Spinal cord (tissue), 10 donors: ENCODE results near the gene MAPKAPK5. TPM values are rescaled to one million over a fixed set of nuclear protein-coding genes. Genes with fewer than 3 reads are reported as not detected.
"Not testable (repeated sequence)": the region's sequence is repeated elsewhere in the genome, so short reads cannot be mapped to it uniquely, and the experiment has no call there.

Experiments used
- DNase-seq, 6 donors: peaks; one replicate each; pipeline versions ENCODE4 v3.0.0 to v3.0.0-alpha.2; 2013 to 2015; ENCODE audit warnings: low spot score in 6 of 6, low read depth in 4 of 6
- H3K27ac ChIP-seq: one replicate; pipeline ENCODE4 v1.5.1; 2013; ENCODE audit warnings: low read depth, low read length, control low read depth
- H3K27me3 ChIP-seq: one replicate; pipeline ENCODE4 v1.6.1; 2013; ENCODE audit warnings: low read length; ENCODE audit not compliant: control insufficient read depth, insufficient read depth
- H3K36me3 ChIP-seq: one replicate; pipeline ENCODE4 v1.6.1; 2013; ENCODE audit warnings: low read length; ENCODE audit not compliant: control insufficient read depth, insufficient read depth
- H3K4me1 ChIP-seq: one replicate; pipeline ENCODE4 v1.6.1; 2013; ENCODE audit warnings: low read length; ENCODE audit not compliant: control insufficient read depth, insufficient read depth
- H3K4me3 ChIP-seq: one replicate; pipeline ENCODE4 v1.5.1; 2013; ENCODE audit warnings: low read depth, low read length, control low read depth
- H3K9me3 ChIP-seq: one replicate; pipeline ENCODE4 v1.6.1; 2013; ENCODE audit warnings: low read length; ENCODE audit not compliant: control insufficient read depth, insufficient read depth
- WGBS: methylation state at CpG from one replicate; pipeline ENCODE4 v1.1.5; 2013; ENCODE audit warnings: missing lambda C conversion rate; ENCODE audit not compliant: insufficient coverage; 5-methylcytosine and 5-hydroxymethylcytosine counted together
- polyA plus RNA-seq, 2 donors: library from polyadenylated mRNA; unstranded; fragments of 120-200 nt; gene quantifications; one replicate each; pipeline ENCODE4 v1.2.1, GENCODE V29; 2013; ENCODE audit not compliant: insufficient read length in 2 of 2
- total RNA-seq, 2 donors: library from RNA; depleted of rRNA in 1 of 2; stranded (reverse); fragments of 120-200 nt in 1 of 2; fragments of >200 nt in 1 of 2; gene quantifications; one replicate each; pipeline versions ENCODE4 v1.2.3 to v1.2.4, GENCODE V29; 2013 to 2014
- donor health status: healthy.

The MAPKAPK5 gene
- total and polyA plus RNA-seq, 4 donors: 39.1 to 54.8 (median 47.8) TPM

GRCh38 chr12:111816065-111816615, 25.9 kb upstream of the MAPKAPK5 start:
- 82% methylated on average over 6 of the region's 6 CpGs for WGBS

GRCh38 chr12:111816898-111817297, 25.1 kb upstream of the MAPKAPK5 start:
- not testable (repeated sequence) for DNase-seq, H3K36me3 ChIP-seq, H3K4me3 ChIP-seq, H3K4me1 ChIP-seq, H3K9me3 ChIP-seq, H3K27me3 ChIP-seq, H3K27ac ChIP-seq
- WGBS: 56% methylated on average over 3 of the region's 3 CpGs

More at GRCh38 chr12:111816065-111816615, 25.9 kb upstream of the MAPKAPK5 start:
- Histone ChIP-seq H3K36me3 (peaks cover 4% of the 10 kb centered on the region), H3K4me3 (no peak overlapping the region), H3K27ac (no peak overlapping the region), H3K4me1 (no peaks in the 10 kb centered on the region), H3K9me3 (no peaks in the 10 kb centered on the region), H3K27me3 (no peaks in the 10 kb centered on the region)
- no peak for DNase-seq

- WGBS: 80% methylated on average over 5 of the region's 8 CpGs
- Histone ChIP-seq H3K36me3 (no peaks in the 10 kb centered on the region), H3K27ac (no peak overlapping the region), H3K27me3 (no peaks in the 10 kb centered on the region), H3K4me3 (no peak overlapping the region), H3K4me1 (no peaks in the 10 kb centered on the region), H3K9me3 (no peaks in the 10 kb centered on the region)
- DNase-seq: no peak
Observed at GRCh38 chr12:111818340-111818739, 23.7 kb upstream of the MAPKAPK5 start.

GRCh38 chr12:111819191-111820158, 22.6 kb upstream of the MAPKAPK5 start:
- H3K4me1 ChIP-seq: no peaks in the 10 kb centered on the region
- H3K4me3 ChIP-seq: no peak overlapping the region
- H3K27ac ChIP-seq: no peak overlapping the region
- WGBS: 80% methylated on average over 1 of the region's 6 CpGs
- no peaks in the 10 kb centered on the region for H3K36me3 ChIP-seq
- H3K27me3 ChIP-seq: no peaks in the 10 kb centered on the region
- DNase-seq: peak in 2 of 6 donors; percentile 7 to 76
- H3K9me3 ChIP-seq: no peaks in the 10 kb centered on the region

DNA sequence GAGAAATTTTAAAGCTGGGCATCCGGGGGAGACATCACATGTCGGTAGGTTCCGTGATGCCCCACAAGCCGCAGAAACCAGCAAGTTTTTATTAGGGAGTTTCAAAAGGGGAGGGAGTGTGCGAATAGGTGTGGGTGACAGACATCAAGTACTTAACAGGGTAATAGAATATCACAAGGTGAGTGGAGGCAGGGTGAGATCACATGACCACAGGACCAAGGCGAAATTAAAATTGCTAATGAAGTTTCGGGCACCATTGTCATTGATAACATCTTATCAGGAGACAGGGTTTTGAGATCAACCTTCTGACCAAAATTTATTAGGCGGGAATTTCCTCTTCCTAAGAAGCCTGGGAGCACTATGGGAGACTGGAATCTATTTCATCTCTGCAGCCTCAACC, 21.2 kb upstream of the MAPKAPK5 start:
- H3K9me3 ChIP-seq, H3K4me1 ChIP-seq, H3K36me3 ChIP-seq, H3K4me3 ChIP-seq, H3K27me3 ChIP-seq, H3K27ac ChIP-seq, DNase-seq: not testable (repeated sequence)
- 89% methylated on average over 4 of the region's 8 CpGs for WGBS

- WGBS: no CpG with 5 or more reads among the region's 2 CpGs
Observed at GRCh38 chr12:111822886-111823285, 19.1 kb upstream of the MAPKAPK5 start.

GRCh38 chr12:111823891-111824290, 18.1 kb upstream of the MAPKAPK5 start:
- no peak overlapping the region for H3K4me3 ChIP-seq
- WGBS: 63% methylated on average over 1 of the region's 3 CpGs
- no peaks in the 10 kb centered on the region for H3K27me3 ChIP-seq
- no peaks in the 10 kb centered on the region for H3K9me3 ChIP-seq
- no peaks in the 10 kb centered on the region for H3K4me1 ChIP-seq
- no peak overlapping the region for H3K27ac ChIP-seq
- DNase-seq: no peak
- no peaks in the 10 kb centered on the region for H3K36me3 ChIP-seq

More at GRCh38 chr12:111822886-111823285, 19.1 kb upstream of the MAPKAPK5 start:
- no peaks in the 10 kb centered on the region for H3K4me1 ChIP-seq
- H3K4me3 ChIP-seq: no peak overlapping the region
- DNase-seq: no peak
- H3K27ac ChIP-seq: no peak overlapping the region
- no peaks in the 10 kb centered on the region for H3K27me3 ChIP-seq
- H3K9me3 ChIP-seq: no peaks in the 10 kb centered on the region
- no peaks in the 10 kb centered on the region for H3K36me3 ChIP-seq

GRCh38 chr12:111824312-111824711, 17.7 kb upstream of the MAPKAPK5 start:
- no CpG with 5 or more reads among the region's 4 CpGs for WGBS

DNA sequence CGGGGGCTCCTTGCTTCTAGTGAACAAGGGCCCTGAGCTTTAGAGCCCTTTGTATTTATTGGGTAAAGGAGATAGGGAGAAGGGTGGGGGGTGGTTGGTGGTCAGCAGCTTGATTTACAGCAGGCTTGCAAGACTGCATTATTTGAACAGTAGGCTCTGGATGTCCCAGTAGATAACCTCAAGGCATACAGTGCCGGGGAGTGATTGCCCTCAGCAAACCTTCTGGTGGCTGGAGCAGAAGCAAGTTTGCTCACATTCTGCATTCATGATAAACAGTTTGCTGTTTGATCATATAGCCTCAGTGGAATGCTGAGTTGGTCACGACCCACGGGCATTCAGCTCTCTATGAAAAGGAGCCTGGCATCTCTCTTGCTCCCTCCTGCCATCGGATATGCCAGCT, 16.5 kb upstream of the MAPKAPK5 start:
- Histone ChIP-seq H3K27ac (no peak overlapping the region), H3K36me3 (no peaks in the 10 kb centered on the region), H3K27me3 (no peaks in the 10 kb centered on the region), H3K9me3 (no peaks in the 10 kb centered on the region), H3K4me3 (no peak overlapping the region), H3K4me1 (no peaks in the 10 kb centered on the region)
- WGBS: 86% methylated on average over 5 of the region's 5 CpGs
- DNase-seq: no peak

More at GRCh38 chr12:111824312-111824711, 17.7 kb upstream of the MAPKAPK5 start:
- peak in 1 of 6 donors; percentile 3 for DNase-seq
- H3K4me1 ChIP-seq, H3K36me3 ChIP-seq, H3K9me3 ChIP-seq, H3K4me3 ChIP-seq, H3K27ac ChIP-seq, H3K27me3 ChIP-seq: not testable (repeated sequence)
